ENCODE results near the gene TNRC6B. TPM values are rescaled to one million over a fixed set of nuclear protein-coding genes. Genes with fewer than 3 reads are reported as not detected.

The TNRC6B gene
- total and polyA plus RNA-seq, 2 experiments from 2014 or later = 46.9 to 87.8 TPM

DNA sequence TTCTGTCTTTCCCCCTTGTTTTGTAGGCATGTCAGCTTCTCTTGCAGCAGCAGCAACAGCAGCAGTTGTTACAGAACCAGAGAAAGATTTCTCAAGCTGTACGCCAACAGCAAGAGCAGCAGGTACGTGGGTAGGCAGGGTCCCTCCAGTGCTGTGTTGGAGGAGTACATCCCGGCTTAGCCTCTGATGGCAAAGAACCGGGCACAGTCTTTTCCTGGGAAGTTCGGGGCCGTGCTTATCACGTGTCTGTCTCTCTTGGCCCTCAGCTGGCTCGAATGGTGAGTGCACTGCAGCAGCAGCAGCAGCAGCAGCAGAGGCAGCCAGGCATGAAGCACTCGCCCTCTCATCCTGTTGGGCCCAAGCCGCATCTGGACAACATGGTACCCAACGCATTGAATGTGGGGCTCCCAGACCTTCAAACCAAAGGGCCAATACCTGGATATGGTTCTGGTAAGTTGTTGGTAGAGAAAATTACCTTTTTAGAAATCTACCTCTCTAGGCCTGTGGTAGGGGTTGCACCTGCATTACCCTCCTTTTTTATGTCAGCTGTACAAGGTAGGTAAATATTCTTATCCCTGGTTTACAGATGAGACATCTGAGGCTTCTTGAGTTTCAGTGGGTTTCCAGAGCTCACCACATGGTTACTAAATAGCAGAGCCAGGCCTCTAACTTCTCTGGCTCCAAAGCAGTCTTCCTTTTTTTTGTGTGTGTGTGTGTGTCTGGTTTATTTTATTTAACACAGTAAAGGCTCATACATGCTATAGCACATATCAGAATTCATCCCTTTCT is 123.4 kb downstream of the TNRC6B start:
- Histone ChIP-seq H3K36me3 (ENCODE audit: insufficient read depth) (peaks cover 35% of the 10 kb centered on the region), H3K4me3 (no peak overlapping the region), H2AFZ (no peak overlapping the region), H3K4me2 (no peak overlapping the region), H4K20me1 (replicated peaks; ENCODE audit: insufficient read depth) (peaks cover 7% of the 10 kb centered on the region), H3K9me2 (ENCODE audit: insufficient read depth) (no peaks in the 10 kb centered on the region), H3K79me2 (replicated peaks; ENCODE audit: insufficient read depth) (no peaks in the 10 kb centered on the region; the same call in 1 of the 2 replicates), H3K4me1 (ENCODE audit: insufficient read depth) (no peaks in the 10 kb centered on the region), H3K27me3 (ENCODE audit: insufficient read depth) (no peaks in the 10 kb centered on the region), H3F3A (replicated peaks; ENCODE audit: low read depth) (peaks cover 2% of the 10 kb centered on the region; the same call in 1 of the 2 replicates), H3K27ac (ENCODE audit: low read depth) (no peak overlapping the region)
- DNase-seq (ENCODE audit: low spot score) (no peak), ATAC-seq (no peak)
- H3K27ac Mint-ChIP-seq = no peak overlapping the region
- TF ChIP-seq CREB1 (CRISPR knock-in tag; IDR thresholded peaks at IDR 0.05; ENCODE audit: low read depth) = no peak
- TF ChIP-seq EZH2phosphoT487 (IDR thresholded peaks at IDR 0.05; ENCODE audit: unreplicated experiment) = no peak
- TF ChIP-seq, protein P1, sequence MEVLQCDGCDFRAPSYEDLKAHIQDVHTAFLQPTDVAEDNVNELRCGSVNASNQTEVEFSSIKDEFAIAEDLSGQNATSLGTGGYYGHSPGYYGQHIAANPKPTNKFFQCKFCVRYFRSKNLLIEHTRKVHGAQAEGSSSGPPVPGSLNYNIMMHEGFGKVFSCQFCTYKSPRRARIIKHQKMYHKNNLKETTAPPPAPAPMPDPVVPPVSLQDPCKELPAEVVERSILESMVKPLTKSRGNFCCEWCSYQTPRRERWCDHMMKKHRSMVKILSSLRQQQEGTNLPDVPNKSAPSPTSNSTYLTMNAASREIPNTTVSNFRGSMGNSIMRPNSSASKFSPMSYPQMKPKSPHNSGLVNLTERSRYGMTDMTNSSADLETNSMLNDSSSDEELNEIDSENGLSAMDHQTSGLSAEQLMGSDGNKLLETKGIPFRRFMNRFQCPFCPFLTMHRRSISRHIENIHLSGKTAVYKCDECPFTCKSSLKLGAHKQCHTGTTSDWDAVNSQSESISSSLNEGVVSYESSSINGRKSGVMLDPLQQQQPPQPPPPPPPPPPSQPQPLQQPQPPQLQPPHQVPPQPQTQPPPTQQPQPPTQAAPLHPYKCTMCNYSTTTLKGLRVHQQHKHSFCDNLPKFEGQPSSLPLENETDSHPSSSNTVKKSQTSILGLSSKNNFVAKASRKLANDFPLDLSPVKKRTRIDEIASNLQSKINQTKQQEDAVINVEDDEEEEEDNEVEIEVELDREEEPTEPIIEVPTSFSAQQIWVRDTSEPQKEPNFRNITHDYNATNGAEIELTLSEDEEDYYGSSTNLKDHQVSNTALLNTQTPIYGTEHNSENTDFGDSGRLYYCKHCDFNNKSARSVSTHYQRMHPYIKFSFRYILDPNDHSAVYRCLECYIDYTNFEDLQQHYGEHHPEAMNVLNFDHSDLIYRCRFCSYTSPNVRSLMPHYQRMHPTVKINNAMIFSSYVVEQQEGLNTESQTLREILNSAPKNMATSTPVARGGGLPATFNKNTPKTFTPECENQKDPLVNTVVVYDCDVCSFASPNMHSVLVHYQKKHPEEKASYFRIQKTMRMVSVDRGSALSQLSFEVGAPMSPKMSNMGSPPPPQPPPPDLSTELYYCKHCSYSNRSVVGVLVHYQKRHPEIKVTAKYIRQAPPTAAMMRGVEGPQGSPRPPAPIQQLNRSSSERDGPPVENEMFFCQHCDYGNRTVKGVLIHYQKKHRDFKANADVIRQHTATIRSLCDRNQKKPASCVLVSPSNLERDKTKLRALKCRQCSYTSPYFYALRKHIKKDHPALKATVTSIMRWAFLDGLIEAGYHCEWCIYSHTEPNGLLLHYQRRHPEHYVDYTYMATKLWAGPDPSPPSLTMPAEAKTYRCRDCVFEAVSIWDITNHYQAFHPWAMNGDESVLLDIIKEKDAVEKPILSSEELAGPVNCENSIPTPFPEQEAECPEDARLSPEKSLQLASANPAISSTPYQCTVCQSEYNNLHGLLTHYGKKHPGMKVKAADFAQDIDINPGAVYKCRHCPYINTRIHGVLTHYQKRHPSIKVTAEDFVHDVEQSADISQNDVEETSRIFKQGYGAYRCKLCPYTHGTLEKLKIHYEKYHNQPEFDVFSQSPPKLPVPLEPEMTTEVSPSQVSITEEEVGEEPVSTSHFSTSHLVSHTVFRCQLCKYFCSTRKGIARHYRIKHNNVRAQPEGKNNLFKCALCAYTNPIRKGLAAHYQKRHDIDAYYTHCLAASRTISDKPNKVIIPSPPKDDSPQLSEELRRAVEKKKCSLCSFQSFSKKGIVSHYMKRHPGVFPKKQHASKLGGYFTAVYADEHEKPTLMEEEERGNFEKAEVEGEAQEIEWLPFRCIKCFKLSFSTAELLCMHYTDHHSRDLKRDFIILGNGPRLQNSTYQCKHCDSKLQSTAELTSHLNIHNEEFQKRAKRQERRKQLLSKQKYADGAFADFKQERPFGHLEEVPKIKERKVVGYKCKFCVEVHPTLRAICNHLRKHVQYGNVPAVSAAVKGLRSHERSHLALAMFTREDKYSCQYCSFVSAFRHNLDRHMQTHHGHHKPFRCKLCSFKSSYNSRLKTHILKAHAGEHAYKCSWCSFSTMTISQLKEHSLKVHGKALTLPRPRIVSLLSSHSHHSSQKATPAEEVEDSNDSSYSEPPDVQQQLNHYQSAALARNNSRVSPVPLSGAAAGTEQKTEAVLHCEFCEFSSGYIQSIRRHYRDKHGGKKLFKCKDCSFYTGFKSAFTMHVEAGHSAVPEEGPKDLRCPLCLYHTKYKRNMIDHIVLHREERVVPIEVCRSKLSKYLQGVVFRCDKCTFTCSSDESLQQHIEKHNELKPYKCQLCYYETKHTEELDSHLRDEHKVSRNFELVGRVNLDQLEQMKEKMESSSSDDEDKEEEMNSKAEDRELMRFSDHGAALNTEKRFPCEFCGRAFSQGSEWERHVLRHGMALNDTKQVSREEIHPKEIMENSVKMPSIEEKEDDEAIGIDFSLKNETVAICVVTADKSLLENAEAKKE (CRISPR knock-in tag; IDR thresholded peaks at IDR 0.05) = no peak
- TF ChIP-seq, protein P2, sequence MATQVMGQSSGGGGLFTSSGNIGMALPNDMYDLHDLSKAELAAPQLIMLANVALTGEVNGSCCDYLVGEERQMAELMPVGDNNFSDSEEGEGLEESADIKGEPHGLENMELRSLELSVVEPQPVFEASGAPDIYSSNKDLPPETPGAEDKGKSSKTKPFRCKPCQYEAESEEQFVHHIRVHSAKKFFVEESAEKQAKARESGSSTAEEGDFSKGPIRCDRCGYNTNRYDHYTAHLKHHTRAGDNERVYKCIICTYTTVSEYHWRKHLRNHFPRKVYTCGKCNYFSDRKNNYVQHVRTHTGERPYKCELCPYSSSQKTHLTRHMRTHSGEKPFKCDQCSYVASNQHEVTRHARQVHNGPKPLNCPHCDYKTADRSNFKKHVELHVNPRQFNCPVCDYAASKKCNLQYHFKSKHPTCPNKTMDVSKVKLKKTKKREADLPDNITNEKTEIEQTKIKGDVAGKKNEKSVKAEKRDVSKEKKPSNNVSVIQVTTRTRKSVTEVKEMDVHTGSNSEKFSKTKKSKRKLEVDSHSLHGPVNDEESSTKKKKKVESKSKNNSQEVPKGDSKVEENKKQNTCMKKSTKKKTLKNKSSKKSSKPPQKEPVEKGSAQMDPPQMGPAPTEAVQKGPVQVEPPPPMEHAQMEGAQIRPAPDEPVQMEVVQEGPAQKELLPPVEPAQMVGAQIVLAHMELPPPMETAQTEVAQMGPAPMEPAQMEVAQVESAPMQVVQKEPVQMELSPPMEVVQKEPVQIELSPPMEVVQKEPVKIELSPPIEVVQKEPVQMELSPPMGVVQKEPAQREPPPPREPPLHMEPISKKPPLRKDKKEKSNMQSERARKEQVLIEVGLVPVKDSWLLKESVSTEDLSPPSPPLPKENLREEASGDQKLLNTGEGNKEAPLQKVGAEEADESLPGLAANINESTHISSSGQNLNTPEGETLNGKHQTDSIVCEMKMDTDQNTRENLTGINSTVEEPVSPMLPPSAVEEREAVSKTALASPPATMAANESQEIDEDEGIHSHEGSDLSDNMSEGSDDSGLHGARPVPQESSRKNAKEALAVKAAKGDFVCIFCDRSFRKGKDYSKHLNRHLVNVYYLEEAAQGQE (IDR thresholded peaks at IDR 0.05; ENCODE audit: unreplicated experiment) = no peak
- TF ChIP-seq JUNB (IDR thresholded peaks at IDR 0.05; ENCODE audit: unreplicated experiment) = no peak
- no peak for TF ChIP-seq ZNF331 (CRISPR knock-in tag; IDR thresholded peaks at IDR 0.05; ENCODE audit: low read depth)
- no peak for TF ChIP-seq EZH2 (IDR thresholded peaks at IDR 0.05; ENCODE audit: low read depth, unreplicated experiment)
- no peak for TF ChIP-seq ZNF114 (CRISPR knock-in tag; IDR thresholded peaks at IDR 0.05)
- TF ChIP-seq, protein P3, sequence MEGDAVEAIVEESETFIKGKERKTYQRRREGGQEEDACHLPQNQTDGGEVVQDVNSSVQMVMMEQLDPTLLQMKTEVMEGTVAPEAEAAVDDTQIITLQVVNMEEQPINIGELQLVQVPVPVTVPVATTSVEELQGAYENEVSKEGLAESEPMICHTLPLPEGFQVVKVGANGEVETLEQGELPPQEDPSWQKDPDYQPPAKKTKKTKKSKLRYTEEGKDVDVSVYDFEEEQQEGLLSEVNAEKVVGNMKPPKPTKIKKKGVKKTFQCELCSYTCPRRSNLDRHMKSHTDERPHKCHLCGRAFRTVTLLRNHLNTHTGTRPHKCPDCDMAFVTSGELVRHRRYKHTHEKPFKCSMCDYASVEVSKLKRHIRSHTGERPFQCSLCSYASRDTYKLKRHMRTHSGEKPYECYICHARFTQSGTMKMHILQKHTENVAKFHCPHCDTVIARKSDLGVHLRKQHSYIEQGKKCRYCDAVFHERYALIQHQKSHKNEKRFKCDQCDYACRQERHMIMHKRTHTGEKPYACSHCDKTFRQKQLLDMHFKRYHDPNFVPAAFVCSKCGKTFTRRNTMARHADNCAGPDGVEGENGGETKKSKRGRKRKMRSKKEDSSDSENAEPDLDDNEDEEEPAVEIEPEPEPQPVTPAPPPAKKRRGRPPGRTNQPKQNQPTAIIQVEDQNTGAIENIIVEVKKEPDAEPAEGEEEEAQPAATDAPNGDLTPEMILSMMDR (conservative IDR thresholded peaks at IDR 0.05; ENCODE audit: low read depth in 2 of 2) = no peak
- no peak for TF ChIP-seq NANOG (IDR thresholded peaks at IDR 0.05; ENCODE audit: borderline replicate concordance)
- no peak for TF ChIP-seq STAT1 (IDR thresholded peaks at IDR 0.05; ENCODE audit: unreplicated experiment)
- no peak for TF ChIP-seq POLR2AphosphoS5 (IDR thresholded peaks at IDR 0.05; ENCODE audit: low read depth)
- TF ChIP-seq, protein P4, sequence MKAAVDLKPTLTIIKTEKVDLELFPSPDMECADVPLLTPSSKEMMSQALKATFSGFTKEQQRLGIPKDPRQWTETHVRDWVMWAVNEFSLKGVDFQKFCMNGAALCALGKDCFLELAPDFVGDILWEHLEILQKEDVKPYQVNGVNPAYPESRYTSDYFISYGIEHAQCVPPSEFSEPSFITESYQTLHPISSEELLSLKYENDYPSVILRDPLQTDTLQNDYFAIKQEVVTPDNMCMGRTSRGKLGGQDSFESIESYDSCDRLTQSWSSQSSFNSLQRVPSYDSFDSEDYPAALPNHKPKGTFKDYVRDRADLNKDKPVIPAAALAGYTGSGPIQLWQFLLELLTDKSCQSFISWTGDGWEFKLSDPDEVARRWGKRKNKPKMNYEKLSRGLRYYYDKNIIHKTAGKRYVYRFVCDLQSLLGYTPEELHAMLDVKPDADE (IDR thresholded peaks at IDR 0.05) = no peak
- H3K4me1 Mint-ChIP-seq = no peaks in the 10 kb centered on the region
- H3K9me3 Mint-ChIP-seq = no peaks in the 10 kb centered on the region
- H3K27me3 Mint-ChIP-seq (ENCODE audit: insufficient read depth, low read depth, poor library complexity) = peaks cover 4% of the 10 kb centered on the region
- H3K4me3 Mint-ChIP-seq = no peak overlapping the region
- H3K36me3 Mint-ChIP-seq (ENCODE audit: low read depth) = peaks cover 55% of the 10 kb centered on the region

All from GM23338 (cell line).